ENCODE measurements around the gene LRG1.

Gene LRG1

GRCh38 chr19:4539693-4540581, at the start of gene LRG1:
LRG1 (minus strand) TSS chr19:4540036; CDS start chr19:4540013, 23 bp downstream.
- no peak for DNase-seq (ENCODE audit: low read depth in 2 of 2)

- DNase-seq (ENCODE audit: low read depth in 2 of 2): no peak
Measured at GRCh38 chr19:4588291-4588761, 48.5 kb upstream of the LRG1 start.

GRCh38 chr19:4587527-4587926, 47.7 kb upstream of the LRG1 start:
- DNase-seq (ENCODE audit: low read depth in 2 of 2): no peak

GRCh38 chr19:4586691-4587090, 46.9 kb upstream of the LRG1 start:
- no peak for DNase-seq (ENCODE audit: low read depth in 2 of 2)

- DNase-seq (ENCODE audit: low read depth in 2 of 2): no peak
Measured at GRCh38 chr19:4586245-4586644, 46.4 kb upstream of the LRG1 start.

GRCh38 chr19:4585556-4585955, 45.7 kb upstream of the LRG1 start:
- DNase-seq (ENCODE audit: low read depth in 2 of 2): no peak

GRCh38 chr19:4584670-4585460, 45.0 kb upstream of the LRG1 start:
- DNase-seq (ENCODE audit: low read depth in 2 of 2): no peak

GRCh38 chr19:4583961-4584669, 44.3 kb upstream of the LRG1 start:
- no peak for DNase-seq (ENCODE audit: low read depth in 2 of 2)

- no peak for DNase-seq (ENCODE audit: low read depth in 2 of 2)
Measured at GRCh38 chr19:4582980-4583842, 43.4 kb upstream of the LRG1 start.

GRCh38 chr19:4581666-4582553, 42.1 kb upstream of the LRG1 start:
- no peak for DNase-seq (ENCODE audit: low read depth in 2 of 2)

GRCh38 chr19:4580961-4581665, 41.3 kb upstream of the LRG1 start:
- DNase-seq (ENCODE audit: low read depth in 2 of 2): no peak

- DNase-seq (ENCODE audit: low read depth in 2 of 2): no peak
Measured at GRCh38 chr19:4580021-4580901, 40.4 kb upstream of the LRG1 start.

- DNase-seq (ENCODE audit: low read depth in 2 of 2): no peak
Measured at GRCh38 chr19:4579389-4579788, 39.6 kb upstream of the LRG1 start.

- DNase-seq (ENCODE audit: low read depth in 2 of 2): no peak
Measured at GRCh38 chr19:4578552-4579248, 38.9 kb upstream of the LRG1 start.

- DNase-seq (ENCODE audit: low read depth in 2 of 2): no peak
Measured at GRCh38 chr19:4577020-4577782, 37.4 kb upstream of the LRG1 start.

- no peak for DNase-seq (ENCODE audit: low read depth in 2 of 2)
Measured at GRCh38 chr19:4576016-4576933, 36.4 kb upstream of the LRG1 start.

Measured in fibroblast of skin of left quadriceps (primary cell).